OCI-M1 (cell line): Measurements from ENCODE around the gene NEDD4L.

Experiments
- DNase-seq: peaks from one replicate; lab custom pipeline; 2025; lab: John Stamatoyannopoulos, UW

Gene NEDD4L

GRCh38 chr18:58350526-58350925 is 306.5 kb downstream of the NEDD4L start:
- DNase-seq: no peak

- DNase-seq: no peak
Measured at GRCh38 chr18:58351776-58352175, 307.8 kb downstream of the NEDD4L start.

- DNase-seq: no peak
Measured at GRCh38 chr18:58353581-58353980, 309.6 kb downstream of the NEDD4L start.

GRCh38 chr18:58354051-58354450 is 310.0 kb downstream of the NEDD4L start:
- DNase-seq: no peak

GRCh38 chr18:58354791-58355190 is 310.8 kb downstream of the NEDD4L start:
- no peak for DNase-seq

GRCh38 chr18:58355243-58355642 is 311.2 kb downstream of the NEDD4L start:
- no peak for DNase-seq

- DNase-seq: no peak
Measured at GRCh38 chr18:58359218-58359617, 315.2 kb downstream of the NEDD4L start.

- DNase-seq: no peak
Measured at GRCh38 chr18:58359620-58360019, 315.6 kb downstream of the NEDD4L start.

GRCh38 chr18:58360324-58360723 is 316.3 kb downstream of the NEDD4L start:
- no peak for DNase-seq

- peak; percentile 44 for DNase-seq
Measured at GRCh38 chr18:58361212-58361611, 317.2 kb downstream of the NEDD4L start.

GRCh38 chr18:58362027-58362575 is 318.1 kb downstream of the NEDD4L start:
- peak; percentile 11 for DNase-seq

GRCh38 chr18:58362829-58363271 is 318.8 kb downstream of the NEDD4L start:
- DNase-seq: peak; percentile 9

GRCh38 chr18:58363767-58364540 is 319.9 kb downstream of the NEDD4L start:
- DNase-seq: no peak

GRCh38 chr18:58364876-58365528 is 321.0 kb downstream of the NEDD4L start:
- DNase-seq: no peak

- no peak for DNase-seq
Measured at GRCh38 chr18:58367425-58368140, 323.6 kb downstream of the NEDD4L start.

GRCh38 chr18:58369616-58370015 is 325.6 kb downstream of the NEDD4L start:
- DNase-seq: no peak

GRCh38 chr18:58370038-58370580 is 326.1 kb downstream of the NEDD4L start:
- no peak for DNase-seq

- no peak for DNase-seq
Measured at GRCh38 chr18:58370612-58371011, 326.6 kb downstream of the NEDD4L start.

GRCh38 chr18:58373481-58373880 is 329.5 kb downstream of the NEDD4L start:
- no peak for DNase-seq

GRCh38 chr18:58375051-58375450 is 331.0 kb downstream of the NEDD4L start:
- DNase-seq: no peak

- no peak for DNase-seq
Measured at GRCh38 chr18:58378411-58379379, 334.7 kb downstream of the NEDD4L start.
